ENCODE results near the gene SLC39A3.

The SLC39A3 gene

DNA sequence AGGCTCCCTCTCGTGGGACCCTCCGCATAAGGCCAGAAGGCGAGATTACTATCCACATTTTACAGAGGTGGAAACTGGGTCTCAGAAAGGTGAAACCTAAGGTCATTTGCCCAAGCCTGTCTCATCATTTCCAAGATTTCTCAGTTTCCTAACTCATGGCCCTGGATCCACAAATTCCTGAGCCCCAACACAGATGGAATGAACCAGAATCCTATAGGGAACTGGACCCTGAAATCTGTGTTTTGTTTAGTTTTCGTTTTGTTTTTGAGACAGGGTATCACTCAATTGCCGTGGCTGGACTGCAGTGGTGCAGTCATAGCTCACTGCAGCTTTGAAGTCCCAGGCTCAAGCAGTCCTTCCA lies 36.8 kb downstream of the SLC39A3 start:
- no peak for DNase-seq (ENCODE audit: low read depth)

DNA sequence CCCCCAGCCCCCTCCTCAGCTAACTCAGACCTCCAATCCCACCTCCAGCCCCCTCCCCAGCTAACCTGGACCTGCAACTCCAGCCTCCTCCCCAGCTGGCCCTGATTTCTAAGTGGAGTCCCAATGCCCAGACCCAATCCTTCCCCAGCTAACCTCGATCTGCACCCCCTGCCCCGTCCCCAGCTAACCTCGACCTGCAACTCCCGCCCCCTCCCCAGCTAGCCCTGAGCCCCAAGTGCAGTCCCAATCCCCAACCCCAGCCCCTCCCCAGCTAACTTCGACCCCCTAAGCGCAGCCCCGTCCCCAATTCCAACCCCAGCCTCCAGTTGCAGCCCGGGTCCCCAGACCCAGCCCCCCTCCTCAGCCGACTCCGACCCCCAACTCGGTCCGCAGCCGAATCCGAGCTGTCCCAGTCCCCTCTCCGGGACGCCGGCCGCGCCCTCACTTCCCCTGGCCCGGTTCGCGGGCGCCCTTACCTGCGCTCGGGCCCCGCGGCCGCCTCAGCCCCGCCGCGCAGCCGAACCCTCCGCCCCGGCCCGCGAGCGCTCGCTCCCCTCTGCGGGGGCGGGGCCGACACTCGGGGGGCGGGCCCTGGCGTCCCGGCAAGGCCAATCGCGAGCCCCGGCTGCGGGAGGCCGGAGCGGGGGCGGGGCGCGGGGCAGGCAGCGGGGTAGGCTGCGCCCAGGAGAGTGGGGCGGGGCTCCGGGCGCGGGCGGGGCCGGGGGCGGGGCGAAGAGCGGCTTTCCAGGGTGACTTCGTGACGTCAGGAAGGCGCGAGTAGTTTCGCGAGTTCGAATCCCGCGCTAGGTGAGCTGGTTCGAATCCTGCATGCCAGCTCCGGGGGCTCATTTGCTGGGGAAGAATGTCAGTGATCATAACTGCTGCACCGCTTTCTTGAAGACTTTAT lies 37.4 kb downstream of the SLC39A3 start, which contains the start of gene GNG7:
Gene GNG7, minus strand, starts transcription at position 525 of the 907 bp plus-strand sequence. CDS start 182,006 bp downstream, outside the sequence.
- peak; percentile 73 for DNase-seq (ENCODE audit: low read depth)

DNA sequence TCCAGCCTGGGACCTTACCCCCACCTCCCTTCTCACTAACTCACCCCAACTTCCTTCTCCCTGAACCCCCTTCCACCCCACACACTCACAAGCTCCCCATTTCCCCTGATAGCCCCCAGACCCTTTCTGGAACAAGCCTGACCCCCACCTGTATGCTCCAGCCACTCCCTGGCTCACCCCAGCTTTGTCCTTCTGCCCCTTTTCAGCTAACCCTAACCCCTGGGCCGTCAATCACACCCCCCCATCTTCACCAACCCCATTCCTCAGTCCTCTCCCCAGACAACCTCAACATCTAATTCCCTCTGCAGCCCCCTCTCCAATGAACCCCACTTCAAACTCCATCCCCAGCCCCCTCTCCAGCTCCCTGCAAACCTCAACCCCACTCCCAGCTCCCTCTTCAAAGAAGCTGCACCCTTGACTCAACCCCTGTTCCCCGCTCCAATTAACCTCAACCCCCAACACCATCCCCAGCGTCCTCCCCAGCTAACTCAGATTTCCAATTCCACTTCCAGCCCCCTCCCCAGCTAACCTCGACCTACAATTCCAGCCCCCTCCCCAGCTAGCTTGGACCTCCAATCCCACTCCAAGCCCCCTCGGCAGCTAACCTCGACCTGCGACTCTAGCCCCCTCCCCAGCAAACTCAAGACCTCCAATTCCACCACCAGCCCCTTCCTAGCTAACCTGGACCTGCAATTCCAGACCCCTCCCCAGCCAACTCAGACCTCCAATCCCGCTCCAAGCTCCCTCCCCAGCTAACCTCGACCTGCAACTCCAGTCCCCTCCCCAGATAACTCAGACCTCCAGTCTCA lies 38.3 kb downstream of the SLC39A3 start:
- DNase-seq (ENCODE audit: low read depth) = no peak

DNA sequence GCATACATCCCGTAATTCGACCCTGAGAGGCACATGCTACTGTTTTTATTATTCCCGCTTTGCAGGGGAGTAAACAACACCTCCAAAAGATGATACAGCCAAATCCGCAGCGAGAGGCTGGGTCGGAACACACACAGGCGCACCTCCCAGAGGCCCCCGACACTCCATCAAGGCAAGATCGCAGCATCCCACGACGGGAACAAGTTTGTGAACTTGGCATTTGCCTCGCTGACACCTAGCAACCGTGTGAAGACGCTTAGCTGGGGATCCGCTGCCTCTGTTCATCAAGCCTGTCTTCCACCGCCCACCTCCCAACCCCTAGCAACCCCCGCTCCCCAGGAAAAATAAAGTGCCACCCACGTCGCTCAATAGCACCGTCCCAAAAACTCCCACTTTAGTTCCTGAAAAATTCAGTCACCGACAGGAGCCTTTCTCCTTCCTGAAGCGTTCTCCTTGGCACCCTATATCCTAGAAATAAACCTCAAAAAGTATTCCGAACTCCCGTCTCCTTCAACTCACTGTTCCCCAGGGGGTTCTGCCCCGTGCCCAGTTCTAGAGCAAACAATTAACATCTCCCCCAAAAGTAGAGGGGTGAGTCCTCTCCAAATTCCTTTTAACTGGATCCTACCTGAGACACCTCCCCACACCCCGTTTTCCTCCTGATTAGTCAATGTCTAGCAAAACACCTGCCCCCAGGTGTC lies 39.0 kb downstream of the SLC39A3 start:
- DNase-seq (ENCODE audit: low read depth) = no peak

DNA sequence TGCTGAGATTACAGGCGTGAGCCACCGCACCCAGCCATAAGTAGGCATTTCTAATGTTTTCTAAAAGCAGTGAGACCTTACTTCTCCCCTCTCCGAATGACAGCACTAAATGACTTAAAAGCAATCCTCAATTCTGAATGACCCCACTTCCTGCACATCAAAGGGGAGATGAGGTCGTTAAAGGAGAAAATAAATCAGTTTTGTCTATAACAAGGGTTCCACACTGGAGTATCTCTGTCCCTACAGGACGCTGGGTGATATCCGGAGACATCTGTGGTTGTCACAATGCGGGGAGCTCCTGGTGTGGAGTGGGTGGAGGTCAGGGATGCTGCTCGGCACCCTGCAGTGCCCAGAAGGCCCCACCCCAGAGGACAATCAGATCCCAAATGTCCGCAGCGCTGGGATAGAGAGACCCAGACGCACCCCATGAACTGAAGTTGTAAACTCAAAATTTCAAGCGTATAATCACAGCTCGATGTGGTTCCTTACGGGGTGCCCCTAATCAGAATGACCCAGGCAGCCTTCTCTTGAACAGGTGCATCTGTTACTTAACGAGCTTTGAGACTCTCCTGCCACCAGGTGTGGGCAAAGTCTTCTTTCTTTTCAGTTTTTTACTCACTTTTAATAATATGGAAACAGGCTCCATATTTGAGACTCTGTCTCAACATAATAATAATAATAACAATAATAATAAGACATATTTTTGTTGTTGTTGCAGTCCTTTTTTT lies 40.2 kb downstream of the SLC39A3 start:
- no peak for DNase-seq (ENCODE audit: low read depth)

DNA sequence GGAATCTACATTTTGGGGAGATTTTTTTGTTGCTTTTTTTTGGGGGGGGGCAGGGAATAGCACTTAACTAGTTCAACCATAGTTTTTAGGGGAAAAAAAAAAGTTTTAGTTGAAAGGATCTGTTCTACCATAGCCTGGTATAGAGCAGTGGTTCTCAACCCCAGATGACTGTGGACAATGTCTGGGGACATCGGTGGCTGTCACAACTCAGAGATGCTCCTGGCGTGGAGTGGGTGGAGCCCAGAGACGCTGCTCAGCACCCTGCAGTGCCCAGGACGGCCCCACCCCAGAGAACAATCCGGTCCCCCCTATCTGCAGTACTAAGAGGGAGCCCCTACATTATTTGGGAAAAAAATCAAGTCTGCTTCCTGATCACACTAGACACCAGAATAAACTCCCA lies 45.6 kb downstream of the SLC39A3 start:
- DNase-seq (ENCODE audit: low read depth) = no peak

DNA sequence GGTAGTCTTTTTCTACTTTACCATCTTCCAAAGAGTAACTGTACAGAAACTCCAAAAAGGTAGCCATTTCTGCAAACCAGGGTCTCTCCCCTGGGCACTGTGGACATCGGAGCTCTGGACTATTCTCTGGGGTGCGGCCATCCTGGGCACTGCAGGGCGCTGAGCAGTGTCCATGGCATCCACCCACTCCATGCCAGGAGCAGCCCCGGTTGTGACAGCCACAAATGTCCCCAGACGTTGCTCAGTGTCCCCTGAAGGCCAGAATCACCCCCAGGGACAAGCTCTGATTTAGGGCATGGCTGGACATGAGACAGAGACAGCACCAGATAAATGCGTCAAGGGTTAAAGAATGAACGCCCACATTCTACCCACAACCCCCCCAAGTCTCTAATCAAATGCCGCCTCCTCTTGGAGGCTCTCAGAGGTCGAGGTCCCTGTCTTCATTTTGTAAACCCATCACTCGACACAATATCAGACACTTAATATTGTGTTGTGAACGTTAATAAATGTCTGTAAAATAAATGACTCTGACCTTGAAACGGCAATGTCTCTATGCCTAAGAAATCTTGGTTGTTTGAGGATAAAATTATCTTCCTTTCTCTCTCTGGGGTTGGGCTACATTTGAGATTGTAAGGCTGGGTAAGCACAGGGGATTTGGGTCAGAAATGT lies 46.2 kb downstream of the SLC39A3 start:
- DNase-seq (ENCODE audit: low read depth) = no peak

DNA sequence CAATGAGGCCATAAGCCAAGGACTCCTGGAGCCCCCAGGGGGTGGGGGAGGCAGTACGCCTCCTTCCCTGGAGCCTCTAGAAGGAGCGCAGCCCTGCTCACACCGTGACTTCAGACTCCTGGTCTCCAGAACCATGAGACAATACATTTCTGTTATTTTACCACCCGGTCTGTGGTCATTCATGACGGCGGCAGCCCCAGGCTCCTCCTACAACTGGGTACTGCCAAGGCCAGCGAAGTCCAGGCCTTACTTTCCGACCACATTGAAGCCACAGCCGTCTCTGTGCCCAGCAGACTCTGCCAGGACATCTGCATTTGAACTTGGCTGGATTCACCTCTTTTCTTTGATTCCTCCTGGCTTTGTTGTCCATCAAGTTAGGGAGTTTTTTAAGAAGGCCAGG lies 47.9 kb downstream of the SLC39A3 start:
- no peak for DNase-seq (ENCODE audit: low read depth)

DNA sequence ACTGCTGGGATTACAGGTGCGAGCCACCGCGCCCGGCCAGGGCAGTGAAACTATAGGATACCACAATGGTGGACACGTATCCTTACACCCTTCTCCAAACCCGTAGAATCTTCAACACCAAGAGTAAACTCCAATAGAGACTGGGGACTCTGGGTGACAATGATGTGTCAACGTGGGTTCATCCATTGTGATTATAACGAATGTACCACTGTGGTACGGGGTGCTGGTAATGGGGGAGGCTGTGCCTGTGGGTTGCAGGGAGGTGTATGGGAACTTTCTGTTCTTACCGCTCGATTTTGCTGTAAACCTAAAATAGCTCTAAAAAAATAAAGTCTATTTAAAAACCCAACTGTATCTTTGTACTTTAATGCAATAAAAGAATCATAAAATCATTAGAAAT lies 49.0 kb downstream of the SLC39A3 start:
- no peak for DNase-seq (ENCODE audit: low read depth)

DNA sequence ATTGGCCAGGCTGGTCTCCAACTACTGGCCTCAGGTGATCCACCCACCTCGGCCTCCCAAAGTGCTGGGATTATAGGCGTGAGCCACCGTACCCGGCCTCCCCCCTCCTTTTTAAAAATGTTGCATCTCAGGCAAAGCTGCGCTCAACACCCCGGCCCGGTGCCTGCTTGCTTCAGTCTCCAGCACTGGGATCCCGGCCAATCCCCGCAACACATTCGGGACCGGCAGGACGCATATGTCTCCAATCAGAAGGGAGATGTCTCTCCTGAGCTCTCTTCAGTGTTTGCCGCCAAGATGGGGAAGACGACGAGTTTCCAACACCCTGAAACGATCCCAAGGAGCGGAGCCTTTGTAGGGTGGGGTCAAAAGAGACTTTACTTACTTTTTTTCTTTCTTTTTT lies 53.5 kb downstream of the SLC39A3 start:
- DNase-seq (ENCODE audit: low read depth) = no peak

DNA sequence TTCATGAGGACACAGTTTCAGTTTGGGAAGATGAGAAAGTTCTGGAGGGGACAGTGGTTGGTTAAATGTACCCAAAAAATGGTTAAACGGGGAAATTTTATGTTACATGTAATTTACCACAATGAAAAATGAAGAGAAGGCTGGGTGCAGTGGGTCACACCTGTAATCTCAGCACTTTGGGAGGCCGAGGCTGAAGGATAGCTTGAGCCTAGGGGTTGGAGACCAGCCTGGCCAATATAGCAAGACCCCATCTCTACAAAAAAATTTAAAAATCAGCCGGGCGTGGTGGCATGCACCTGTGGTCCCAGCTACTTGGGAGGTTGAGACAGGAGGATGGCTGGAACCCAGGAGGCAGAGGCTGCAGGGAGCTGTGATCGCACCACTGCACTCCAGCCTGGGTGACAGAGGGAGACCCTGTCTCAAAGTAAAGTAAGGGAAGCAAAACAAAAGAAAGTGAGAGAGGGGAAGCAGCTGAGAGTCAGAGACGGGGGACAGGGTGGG lies 54.6 kb downstream of the SLC39A3 start:
- DNase-seq (ENCODE audit: low read depth) = no peak

DNA sequence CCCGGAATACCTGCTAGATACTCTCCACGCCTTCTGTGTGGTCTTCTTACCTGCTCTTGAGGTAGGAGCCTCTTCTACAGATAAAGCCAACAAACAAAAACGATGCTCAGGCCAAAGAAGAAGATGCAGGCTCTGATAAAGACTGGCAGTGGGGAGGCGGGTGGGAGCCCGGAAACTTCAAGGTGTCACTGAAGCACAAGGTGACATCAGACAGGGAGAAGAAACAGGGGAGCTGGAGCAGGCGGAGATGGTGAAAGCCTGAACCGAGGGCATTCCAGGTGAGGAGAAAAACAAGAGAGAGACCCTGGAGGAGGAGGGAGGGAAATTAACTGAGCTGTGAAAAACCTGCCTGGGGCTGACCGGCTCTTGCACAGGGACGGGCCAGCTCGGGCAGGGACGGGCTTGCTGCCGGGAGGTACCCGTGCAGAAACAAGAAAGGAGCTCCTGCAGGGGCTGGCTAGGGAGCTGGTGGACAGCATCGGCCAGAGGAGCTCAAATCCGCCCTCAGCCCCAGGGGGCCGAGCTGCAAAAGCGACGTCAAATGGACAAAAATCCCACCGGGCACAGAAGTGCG lies 56.3 kb downstream of the SLC39A3 start:
- no peak for DNase-seq (ENCODE audit: low read depth)

Measured in EH (cell line).